ENCODE data around the gene ADCY4.

The ADCY4 gene

DNA sequence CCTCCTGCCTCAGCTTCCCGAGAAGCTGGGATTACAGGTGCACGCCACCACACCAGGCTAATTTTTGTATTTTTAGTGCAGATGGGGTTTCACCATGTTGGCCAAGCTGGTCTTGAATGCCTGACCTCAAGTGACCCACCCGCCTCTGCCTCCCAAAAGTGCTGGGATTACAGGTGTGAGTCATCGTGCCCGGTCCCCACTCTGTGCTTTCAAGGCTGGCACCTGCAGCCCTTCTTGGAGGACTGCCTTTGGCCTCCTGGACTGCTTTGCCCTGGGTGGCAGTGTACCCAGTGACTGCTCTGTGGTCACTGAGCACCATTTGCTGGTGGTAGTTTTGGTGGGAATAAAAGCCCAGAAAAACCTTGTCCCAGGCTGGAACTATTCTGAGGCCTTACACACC is 47.9 kb downstream of the ADCY4 start:
- TF ChIP-seq REST (IDR thresholded peaks at IDR 0.05; ENCODE audit: insufficient replicate concordance, low read depth) = no peak
- TF ChIP-seq SPI1 (IDR thresholded peaks at IDR 0.05; ENCODE audit: borderline replicate concordance, low read depth) = no peak
- no peak for TF ChIP-seq CTCF (IDR thresholded peaks at IDR 0.05; ENCODE audit: insufficient read depth, low read length)
- no peak for TF ChIP-seq POLR2AphosphoS5 (IDR thresholded peaks at IDR 0.05; ENCODE audit: low read depth)
- no peak for TF ChIP-seq GABPA (IDR thresholded peaks at IDR 0.05; ENCODE audit: low read depth)
- Histone ChIP-seq H3K27ac (replicated peaks) (no peak overlapping the region), H3K4me3 (replicated peaks; ENCODE audit: insufficient read depth, low read length) (no peak overlapping the region), H3K27me3 (ENCODE audit: insufficient read depth, poor library complexity, severe bottlenecking) (no peaks in the 10 kb centered on the region)
- no peak for DNase-seq (ENCODE audit: low read depth in 1 of 2, low spot score in 1 of 2)

GRCh38 chr14:24285351-24285750 is 49.5 kb downstream of the ADCY4 start:
- Histone ChIP-seq H3K27me3 (ENCODE audit: insufficient read depth, poor library complexity, severe bottlenecking) (no peaks in the 10 kb centered on the region), H3K27ac (replicated peaks) (no peak overlapping the region), H3K4me3 (replicated peaks; ENCODE audit: insufficient read depth, low read length) (no peak overlapping the region)
- DNase-seq (ENCODE audit: low read depth in 1 of 2, low spot score in 1 of 2) = no peak
- no peak for TF ChIP-seq CTCF (IDR thresholded peaks at IDR 0.05; ENCODE audit: insufficient read depth, low read length)
- no peak for TF ChIP-seq POLR2AphosphoS5 (IDR thresholded peaks at IDR 0.05; ENCODE audit: low read depth)
- TF ChIP-seq GABPA (IDR thresholded peaks at IDR 0.05; ENCODE audit: low read depth) = no peak
- no peak for TF ChIP-seq REST (IDR thresholded peaks at IDR 0.05; ENCODE audit: insufficient replicate concordance, low read depth)
- TF ChIP-seq SPI1 (IDR thresholded peaks at IDR 0.05; ENCODE audit: borderline replicate concordance, low read depth) = no peak

DNA sequence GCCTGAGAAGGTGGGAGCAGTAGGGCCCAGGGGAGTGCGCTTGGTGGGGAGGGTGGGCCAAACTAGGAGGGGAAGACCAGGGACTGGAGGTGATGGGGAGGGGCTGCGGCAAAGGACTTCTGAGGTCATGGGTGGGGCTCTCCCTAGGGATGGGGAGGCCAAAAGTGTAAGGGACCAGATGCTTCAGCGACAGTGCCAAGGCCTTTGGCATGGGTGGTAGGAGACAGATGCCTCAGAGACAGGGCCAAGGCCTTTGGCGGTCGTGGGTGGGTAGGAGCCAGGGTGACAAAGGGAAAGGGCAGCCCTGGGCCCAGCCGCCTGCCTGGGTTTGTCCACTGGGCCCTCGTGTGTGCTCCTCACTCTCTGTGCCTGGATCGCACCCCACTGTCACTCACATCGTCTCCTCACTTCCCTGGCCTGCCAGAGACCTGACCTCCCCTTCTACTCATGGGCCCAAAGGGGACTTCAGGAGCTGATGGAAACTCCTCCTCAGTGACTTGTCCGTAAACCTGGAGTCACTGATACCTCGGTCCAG is 50.3 kb downstream of the ADCY4 start:
- Histone ChIP-seq H3K27ac (replicated peaks) (no peak overlapping the region), H3K27me3 (ENCODE audit: insufficient read depth, poor library complexity, severe bottlenecking) (no peaks in the 10 kb centered on the region), H3K4me3 (replicated peaks; ENCODE audit: insufficient read depth, low read length) (no peak overlapping the region)
- no peak for DNase-seq (ENCODE audit: low read depth in 1 of 2, low spot score in 1 of 2)
- no peak for TF ChIP-seq REST (IDR thresholded peaks at IDR 0.05; ENCODE audit: insufficient replicate concordance, low read depth)
- no peak for TF ChIP-seq CTCF (IDR thresholded peaks at IDR 0.05; ENCODE audit: insufficient read depth, low read length)
- no peak for TF ChIP-seq GABPA (IDR thresholded peaks at IDR 0.05; ENCODE audit: low read depth)
- no peak for TF ChIP-seq SPI1 (IDR thresholded peaks at IDR 0.05; ENCODE audit: borderline replicate concordance, low read depth)
- TF ChIP-seq POLR2AphosphoS5 (IDR thresholded peaks at IDR 0.05; ENCODE audit: low read depth) = no peak

All from HL-60 (cell line).